ENCODE measurements around the gene LMNA. TPM values are rescaled to one million over a fixed set of nuclear protein-coding genes. Genes with fewer than 3 reads are reported as not detected.
A peak's percentile ranks its signal among the peaks of the same experiment; 100 is the strongest.

Gene LMNA
- total and polyA plus RNA-seq, 10 of the 15 experiments (the other 5 are each of a cell fraction or from before 2014, with no cell fraction given): 0.42 to 334 (median 81.1) TPM

DNA sequence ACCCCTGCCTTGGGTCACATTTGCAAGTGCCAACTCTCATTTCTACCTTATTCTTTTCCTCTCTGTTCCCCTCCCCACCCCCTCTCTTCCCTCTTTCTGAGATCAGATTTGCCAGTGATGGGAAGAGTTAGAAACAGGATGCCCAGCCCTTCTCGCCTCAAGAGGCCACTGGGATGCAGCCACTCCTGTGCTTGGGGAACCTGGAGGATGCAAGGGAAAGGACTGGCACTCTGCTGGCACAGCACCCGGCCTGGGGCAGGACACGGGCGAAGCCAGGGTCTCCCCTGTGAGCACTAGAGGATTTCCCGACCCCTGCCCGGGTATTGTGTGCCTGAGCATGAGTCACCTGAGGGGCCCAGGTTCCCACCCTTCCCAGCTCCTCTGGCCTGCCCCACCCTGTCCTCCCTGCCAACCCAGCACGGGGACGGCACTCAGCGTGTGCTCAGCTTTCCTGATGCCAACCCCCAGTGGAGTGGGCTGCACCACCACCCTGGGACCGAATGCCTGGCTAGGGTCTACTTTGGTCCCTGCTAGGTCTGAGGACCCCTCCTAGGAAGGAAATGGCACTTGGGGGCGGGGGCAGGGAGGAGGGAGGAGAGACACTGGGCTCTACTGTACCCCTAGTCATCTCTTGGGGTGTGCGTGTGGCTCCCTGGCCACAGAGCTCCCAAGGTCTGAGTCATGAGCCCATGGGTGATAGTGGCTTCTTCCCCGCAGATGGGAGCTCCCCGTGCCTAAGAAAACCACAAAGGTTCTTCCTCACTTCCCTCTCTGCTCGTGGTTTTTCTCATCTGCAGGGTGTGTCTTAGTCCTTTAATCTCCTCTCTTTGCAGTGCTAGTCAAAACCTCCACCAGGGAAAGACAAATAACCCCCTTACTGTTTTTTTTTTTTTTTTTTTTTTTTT lies 12.4 kb downstream of the LMNA start (continued):
- TF ChIP-seq, protein P1, sequence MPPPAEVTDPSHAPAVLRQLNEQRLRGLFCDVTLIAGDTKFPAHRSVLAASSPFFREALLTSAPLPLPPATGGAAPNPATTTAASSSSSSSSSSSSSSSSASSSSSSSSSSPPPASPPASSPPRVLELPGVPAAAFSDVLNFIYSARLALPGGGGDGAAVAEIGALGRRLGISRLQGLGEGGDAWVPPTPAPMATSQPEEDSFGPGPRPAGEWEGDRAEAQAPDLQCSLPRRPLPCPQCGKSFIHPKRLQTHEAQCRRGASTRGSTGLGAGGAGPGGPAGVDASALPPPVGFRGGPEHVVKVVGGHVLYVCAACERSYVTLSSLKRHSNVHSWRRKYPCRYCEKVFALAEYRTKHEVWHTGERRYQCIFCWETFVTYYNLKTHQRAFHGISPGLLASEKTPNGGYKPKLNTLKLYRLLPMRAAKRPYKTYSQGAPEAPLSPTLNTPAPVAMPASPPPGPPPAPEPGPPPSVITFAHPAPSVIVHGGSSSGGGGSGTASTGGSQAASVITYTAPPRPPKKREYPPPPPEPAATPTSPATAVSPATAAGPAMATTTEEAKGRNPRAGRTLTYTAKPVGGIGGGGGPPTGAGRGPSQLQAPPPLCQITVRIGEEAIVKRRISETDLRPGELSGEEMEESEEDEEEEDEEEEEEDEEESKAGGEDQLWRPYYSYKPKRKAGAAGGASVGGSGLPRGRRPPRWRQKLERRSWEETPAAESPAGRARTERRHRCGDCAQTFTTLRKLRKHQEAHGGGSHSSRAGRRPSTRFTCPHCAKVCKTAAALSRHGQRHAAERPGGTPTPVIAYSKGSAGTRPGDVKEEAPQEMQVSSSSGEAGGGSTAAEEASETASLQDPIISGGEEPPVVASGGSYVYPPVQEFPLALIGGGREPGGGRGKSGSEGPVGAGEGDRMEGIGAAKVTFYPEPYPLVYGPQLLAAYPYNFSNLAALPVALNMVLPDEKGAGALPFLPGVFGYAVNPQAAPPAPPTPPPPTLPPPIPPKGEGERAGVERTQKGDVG (CRISPR knock-in tag; IDR thresholded peaks at IDR 0.05): no peak
- peak; percentile 79; the same call in 1 of the 2 replicates for TF ChIP-seq NBN (IDR thresholded peaks at IDR 0.05)
- peak; percentile 91 for TF ChIP-seq PAX5 (IDR thresholded peaks at IDR 0.05; ENCODE audit: borderline replicate concordance, low read depth, low read length)
- no peak; the same call in 1 of the 2 replicates for TF ChIP-seq CHD4 (IDR thresholded peaks at IDR 0.05)
- TF ChIP-seq, protein P2, sequence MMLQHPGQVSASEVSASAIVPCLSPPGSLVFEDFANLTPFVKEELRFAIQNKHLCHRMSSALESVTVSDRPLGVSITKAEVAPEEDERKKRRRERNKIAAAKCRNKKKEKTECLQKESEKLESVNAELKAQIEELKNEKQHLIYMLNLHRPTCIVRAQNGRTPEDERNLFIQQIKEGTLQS (IDR thresholded peaks at IDR 0.05; ENCODE audit: borderline replicate concordance, extremely low read depth, low read depth, low read length): no peak
- TF ChIP-seq TCF3 (IDR thresholded peaks at IDR 0.05; ENCODE audit: borderline replicate concordance, insufficient read depth, low read depth, low read length): peak; percentile 84
- TF ChIP-seq MTA2 (IDR thresholded peaks at IDR 0.05; ENCODE audit: low read depth): peak; percentile 90
- TF ChIP-seq TAF1 (IDR thresholded peaks at IDR 0.05; ENCODE audit: borderline replicate concordance, low read depth, low read length): no peak
- TF ChIP-seq ZZZ3 (IDR thresholded peaks at IDR 0.05; ENCODE audit: control insufficient read depth, insufficient read length, low read depth): no peak
- TF ChIP-seq, protein P3, sequence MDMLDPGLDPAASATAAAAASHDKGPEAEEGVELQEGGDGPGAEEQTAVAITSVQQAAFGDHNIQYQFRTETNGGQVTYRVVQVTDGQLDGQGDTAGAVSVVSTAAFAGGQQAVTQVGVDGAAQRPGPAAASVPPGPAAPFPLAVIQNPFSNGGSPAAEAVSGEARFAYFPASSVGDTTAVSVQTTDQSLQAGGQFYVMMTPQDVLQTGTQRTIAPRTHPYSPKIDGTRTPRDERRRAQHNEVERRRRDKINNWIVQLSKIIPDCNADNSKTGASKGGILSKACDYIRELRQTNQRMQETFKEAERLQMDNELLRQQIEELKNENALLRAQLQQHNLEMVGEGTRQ (IDR thresholded peaks at IDR 0.05; ENCODE audit: borderline replicate concordance, low read depth, low read length): no peak
- TF ChIP-seq CHD1 (IDR thresholded peaks at IDR 0.05; ENCODE audit: low read depth, low read length): no peak
- TF ChIP-seq, protein P4, sequence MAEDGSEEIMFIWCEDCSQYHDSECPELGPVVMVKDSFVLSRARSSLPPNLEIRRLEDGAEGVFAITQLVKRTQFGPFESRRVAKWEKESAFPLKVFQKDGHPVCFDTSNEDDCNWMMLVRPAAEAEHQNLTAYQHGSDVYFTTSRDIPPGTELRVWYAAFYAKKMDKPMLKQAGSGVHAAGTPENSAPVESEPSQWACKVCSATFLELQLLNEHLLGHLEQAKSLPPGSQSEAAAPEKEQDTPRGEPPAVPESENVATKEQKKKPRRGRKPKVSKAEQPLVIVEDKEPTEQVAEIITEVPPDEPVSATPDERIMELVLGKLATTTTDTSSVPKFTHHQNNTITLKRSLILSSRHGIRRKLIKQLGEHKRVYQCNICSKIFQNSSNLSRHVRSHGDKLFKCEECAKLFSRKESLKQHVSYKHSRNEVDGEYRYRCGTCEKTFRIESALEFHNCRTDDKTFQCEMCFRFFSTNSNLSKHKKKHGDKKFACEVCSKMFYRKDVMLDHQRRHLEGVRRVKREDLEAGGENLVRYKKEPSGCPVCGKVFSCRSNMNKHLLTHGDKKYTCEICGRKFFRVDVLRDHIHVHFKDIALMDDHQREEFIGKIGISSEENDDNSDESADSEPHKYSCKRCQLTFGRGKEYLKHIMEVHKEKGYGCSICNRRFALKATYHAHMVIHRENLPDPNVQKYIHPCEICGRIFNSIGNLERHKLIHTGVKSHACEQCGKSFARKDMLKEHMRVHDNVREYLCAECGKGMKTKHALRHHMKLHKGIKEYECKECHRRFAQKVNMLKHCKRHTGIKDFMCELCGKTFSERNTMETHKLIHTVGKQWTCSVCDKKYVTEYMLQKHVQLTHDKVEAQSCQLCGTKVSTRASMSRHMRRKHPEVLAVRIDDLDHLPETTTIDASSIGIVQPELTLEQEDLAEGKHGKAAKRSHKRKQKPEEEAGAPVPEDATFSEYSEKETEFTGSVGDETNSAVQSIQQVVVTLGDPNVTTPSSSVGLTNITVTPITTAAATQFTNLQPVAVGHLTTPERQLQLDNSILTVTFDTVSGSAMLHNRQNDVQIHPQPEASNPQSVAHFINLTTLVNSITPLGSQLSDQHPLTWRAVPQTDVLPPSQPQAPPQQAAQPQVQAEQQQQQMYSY (CRISPR knock-in tag; IDR thresholded peaks at IDR 0.05): no peak
- TF ChIP-seq, protein P5, sequence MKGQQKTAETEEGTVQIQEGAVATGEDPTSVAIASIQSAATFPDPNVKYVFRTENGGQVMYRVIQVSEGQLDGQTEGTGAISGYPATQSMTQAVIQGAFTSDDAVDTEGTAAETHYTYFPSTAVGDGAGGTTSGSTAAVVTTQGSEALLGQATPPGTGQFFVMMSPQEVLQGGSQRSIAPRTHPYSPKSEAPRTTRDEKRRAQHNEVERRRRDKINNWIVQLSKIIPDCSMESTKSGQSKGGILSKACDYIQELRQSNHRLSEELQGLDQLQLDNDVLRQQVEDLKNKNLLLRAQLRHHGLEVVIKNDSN (IDR thresholded peaks at IDR 0.05; ENCODE audit: borderline replicate concordance, extremely low read length, insufficient read depth, low read depth, low read length): no peak
- peak; percentile 85 for TF ChIP-seq ZNF384 (IDR thresholded peaks at IDR 0.05; ENCODE audit: borderline replicate concordance, low read depth, low read length)
- TF ChIP-seq, protein P6, sequence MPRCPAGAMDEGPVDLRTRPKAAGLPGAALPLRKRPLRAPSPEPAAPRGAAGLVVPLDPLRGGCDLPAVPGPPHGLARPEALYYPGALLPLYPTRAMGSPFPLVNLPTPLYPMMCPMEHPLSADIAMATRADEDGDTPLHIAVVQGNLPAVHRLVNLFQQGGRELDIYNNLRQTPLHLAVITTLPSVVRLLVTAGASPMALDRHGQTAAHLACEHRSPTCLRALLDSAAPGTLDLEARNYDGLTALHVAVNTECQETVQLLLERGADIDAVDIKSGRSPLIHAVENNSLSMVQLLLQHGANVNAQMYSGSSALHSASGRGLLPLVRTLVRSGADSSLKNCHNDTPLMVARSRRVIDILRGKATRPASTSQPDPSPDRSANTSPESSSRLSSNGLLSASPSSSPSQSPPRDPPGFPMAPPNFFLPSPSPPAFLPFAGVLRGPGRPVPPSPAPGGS (IDR thresholded peaks at IDR 0.05; ENCODE audit: borderline replicate concordance, insufficient read depth, low read depth, low read length, poor library complexity, severe bottlenecking): peak; percentile 84
- peak in 1 of 2 experiments; percentile 87; a peak in 2 of 4 replicates for TF ChIP-seq ETV6 (conservative IDR thresholded peaks at IDR 0.05 in 1 of 2, IDR thresholded peaks at IDR 0.05 in 1 of 2; ENCODE audit: borderline replicate concordance in 1 of 2, low read depth in 1 of 2)

All from GM12878 (cell line).